ENCODE results near the gene ESF1. TPM values are rescaled to one million over a fixed set of nuclear protein-coding genes. Genes with fewer than 3 reads are reported as not detected.

ESF1 gene
- total RNA-seq, 1 donor: 13.8 TPM

- no peak for TF ChIP-seq CTCF (IDR thresholded peaks at IDR 0.05; ENCODE audit: insufficient read depth, low read depth, low read length)
- no peak overlapping the region for H3K4me3 ChIP-seq (ENCODE audit: low read depth, low read length)
- DNase-seq (ENCODE audit: low read depth): no peak
Measured at GRCh38 chr20:13735826-13736225, 48.9 kb downstream of the ESF1 start.

- DNase-seq (ENCODE audit: low read depth): peak; percentile 82
Measured at GRCh38 chr20:13723011-13723410, 61.7 kb downstream of the ESF1 start.

GRCh38 chr20:13718171-13718570 lies 66.5 kb downstream of the ESF1 start:
- TF ChIP-seq CTCF (IDR thresholded peaks at IDR 0.05; ENCODE audit: insufficient read depth, low read depth, low read length): no peak
- no peak for DNase-seq (ENCODE audit: low read depth)
- H3K4me3 ChIP-seq (ENCODE audit: low read depth, low read length): no peak overlapping the region

More at GRCh38 chr20:13723011-13723410, 61.7 kb downstream of the ESF1 start:
- H3K4me3 ChIP-seq (ENCODE audit: low read depth, low read length): no peak overlapping the region
- TF ChIP-seq CTCF (IDR thresholded peaks at IDR 0.05; ENCODE audit: insufficient read depth, low read depth, low read length): no peak

- H3K4me3 ChIP-seq (ENCODE audit: low read depth, low read length): no peak overlapping the region
- no peak for TF ChIP-seq CTCF (IDR thresholded peaks at IDR 0.05; ENCODE audit: insufficient read depth, low read depth, low read length)
- DNase-seq (ENCODE audit: low read depth): no peak
Measured at GRCh38 chr20:13717631-13718044, 67.1 kb downstream of the ESF1 start.

- no peak overlapping the region for H3K4me3 ChIP-seq (ENCODE audit: low read depth, low read length)
- no peak for TF ChIP-seq CTCF (IDR thresholded peaks at IDR 0.05; ENCODE audit: insufficient read depth, low read depth, low read length)
- no peak for DNase-seq (ENCODE audit: low read depth)
Measured at GRCh38 chr20:13715171-13715570, 69.5 kb downstream of the ESF1 start.

GRCh38 chr20:13708234-13708633 lies 76.5 kb downstream of the ESF1 start:
- no peak for TF ChIP-seq CTCF (IDR thresholded peaks at IDR 0.05; ENCODE audit: insufficient read depth, low read depth, low read length)
- H3K4me3 ChIP-seq (ENCODE audit: low read depth, low read length): no peak overlapping the region
- no peak for DNase-seq (ENCODE audit: low read depth)

- no peak for DNase-seq (ENCODE audit: low read depth)
- TF ChIP-seq CTCF (IDR thresholded peaks at IDR 0.05; ENCODE audit: insufficient read depth, low read depth, low read length): no peak
- no peak overlapping the region for H3K4me3 ChIP-seq (ENCODE audit: low read depth, low read length)
Measured at GRCh38 chr20:13703265-13703664, 81.5 kb downstream of the ESF1 start.

All from fibroblast of villous mesenchyme (primary cell).